HepG2 (cell line): ENCODE data around the gene TRIM66. TPM values are rescaled to one million over a fixed set of nuclear protein-coding genes. Genes with fewer than 3 reads are reported as not detected.

Experiments used
- CREB1 ChIP-seq, 2 experiments: fragments of 450-650 bp in 1 of 2; IDR thresholded peaks; 2 replicates each; pipeline ENCODE4 v1.6.1; 2016 to 2017; ENCODE audit warnings: control low read depth in 1 of 2, mild to moderate bottlenecking in 1 of 2, missing compliant biosample characterization in 1 of 2, missing genetic modification characterization in 1 of 2
- CREM ChIP-seq, 2 experiments: sonication (generic) in 1 of 2; formaldehyde crosslinking in 1 of 2; IDR thresholded peaks; 2 replicates each; pipeline versions ENCODE4 v1.4.0 to v1.6.1; 2016 to 2020; ENCODE audit warnings: antibody characterized with exemption in 1 of 2, mild to moderate bottlenecking in 1 of 2, missing genetic modification reagents in 1 of 2
- FOXO1 ChIP-seq: sonication (generic); formaldehyde crosslinking; IDR thresholded peaks from 2 replicates; pipeline ENCODE4 v1.4.0; 2020; ENCODE audit warnings: missing genetic modification reagents
- GMEB1 ChIP-seq: sonication (generic); formaldehyde crosslinking; IDR thresholded peaks from 2 replicates; pipeline ENCODE4 v1.5.1; 2020; ENCODE audit warnings: missing genetic modification reagents, mild to moderate bottlenecking, borderline replicate concordance
- HNF1A ChIP-seq, 2 experiments: sonication (generic) in 1 of 2; formaldehyde crosslinking in 1 of 2; IDR thresholded peaks; 2 replicates each; pipeline versions ENCODE4 v1.4.0 to v1.6.1; 2016 to 2020; ENCODE audit warnings: borderline replicate concordance in 1 of 2, low read depth in 1 of 2, mild to moderate bottlenecking in 1 of 2, missing genetic modification reagents in 1 of 2
- ISL2 ChIP-seq: sonication (generic); formaldehyde crosslinking; IDR thresholded peaks from 2 replicates; pipeline ENCODE4 v1.5.0; 2020; ENCODE audit warnings: missing genetic modification reagents
- KLF12 ChIP-seq: sonication (generic); formaldehyde crosslinking; IDR thresholded peaks from 2 replicates; pipeline ENCODE4 v1.4.0; 2020; ENCODE audit warnings: missing genetic modification reagents, borderline replicate concordance
- MED1 ChIP-seq: sonication (generic); formaldehyde crosslinking; IDR thresholded peaks from 2 replicates; pipeline ENCODE4 v1.4.0; 2020; ENCODE audit warnings: missing genetic modification reagents
- MEIS2 ChIP-seq: sonication (generic); formaldehyde crosslinking; IDR thresholded peaks from 2 replicates; pipeline ENCODE4 v1.9.0; 2021; ENCODE audit warnings: mild to moderate bottlenecking, missing genetic modification reagents
- RFX5 ChIP-seq: IDR thresholded peaks from 2 replicates; pipeline ENCODE4 v1.6.1; 2011; ENCODE audit warnings: low read depth, low read length, improper control_type of control experiment
- SAFB2 ChIP-seq: sonication (generic); formaldehyde crosslinking; IDR thresholded peaks from 2 replicates; pipeline ENCODE4 v1.5.1; 2020; ENCODE audit warnings: missing genetic modification reagents, low read depth, mild to moderate bottlenecking, borderline replicate concordance
- SOX13 ChIP-seq, 3 experiments: fragments of 450-650 bp in 1 of 3; sonication (generic) in 1 of 3; formaldehyde crosslinking in 1 of 3; IDR thresholded peaks in 2 of 3; conservative IDR thresholded peaks in 1 of 3; 2 replicates each; pipeline versions ENCODE4 v1.5.0 to v1.6.1; 2016 to 2020; ENCODE audit warnings: antibody characterized with exemption in 1 of 3, mild to moderate bottlenecking in 1 of 3, missing compliant biosample characterization in 1 of 3, missing genetic modification reagents in 1 of 3, moderate library complexity in 1 of 3
- TARDBP ChIP-seq: sonication (generic); formaldehyde crosslinking; IDR thresholded peaks from 2 replicates; pipeline ENCODE4 v1.8.0; 2022; ENCODE audit warnings: mild to moderate bottlenecking, missing genetic modification reagents
- ZEB1 ChIP-seq: IDR thresholded peaks from 2 replicates; pipeline ENCODE4 v1.6.1; 2012; ENCODE audit warnings: mild to moderate bottlenecking, low read depth, inconsistent platforms; ENCODE audit not compliant: insufficient replicate concordance
- ZNF503 ChIP-seq: sonication (generic); formaldehyde crosslinking; IDR thresholded peaks from 2 replicates; pipeline ENCODE4 v1.4.0; 2020; ENCODE audit warnings: missing genetic modification reagents
- ZNF580 ChIP-seq: IDR thresholded peaks from 2 replicates; pipeline ENCODE4 v1.6.1; 2016; ENCODE audit warnings: low read depth, borderline replicate concordance
- polyA plus RNA-seq, 8 experiments: library from polyadenylated mRNA; depleted of rRNA in 3 of 8; stranded (reverse) in 7 of 8; unstranded in 1 of 8; fragments of >200 nt; fragmentation: Illumina TruSeq in 4 of 8; extraction: Trizol in 4 of 8; gene quantifications; 2 replicates each; pipeline versions ENCODE4 v1.2.1 to v1.2.3, GENCODE V29; 2011 to 2016; ENCODE audit warnings: low read depth in 4 of 8, missing spikeins in 1 of 8, mixed read lengths in 1 of 8; ENCODE audit not compliant: insufficient read depth in 1 of 8
- total RNA-seq, 5 experiments: library from RNA; depleted of rRNA; stranded (reverse); fragments of >200 nt; fragmentation: Illumina TruSeq; extraction: Trizol; gene quantifications; 2 replicates each; pipeline ENCODE4 v1.2.3, GENCODE V29; 2016; ENCODE audit warnings: low read depth in 1 of 5
- TF ChIP-seq, protein P1 (sequence below): sonication (generic); formaldehyde crosslinking; IDR thresholded peaks from 2 replicates; pipeline ENCODE4 v1.4.0; 2020; ENCODE audit warnings: missing genetic modification reagents

The TRIM66 gene
- total and polyA plus RNA-seq, 2 of the 13 experiments (the other 11 are each of a cell fraction or from before 2014, with no cell fraction given) = 4.9 to 6.1 TPM

GRCh38 chr11:8665222-8665621 lies 17.2 kb downstream of the TRIM66 start (continued):
- TF ChIP-seq SOX13 (IDR thresholded peaks at IDR 0.05) (no peak), SOX13 (CRISPR knock-in tag; conservative IDR thresholded peaks at IDR 0.05 in 1 of 2, IDR thresholded peaks at IDR 0.05 in 1 of 2) (peak in 1 of 2 experiments; percentile 62; a peak in 1 of 4 replicates), ZEB1 (peak; percentile 94), ZNF580 (CRISPR knock-in tag) (no peak), MED1 (CRISPR knock-in tag) (0 out of 2 replicates have a peak, but pooled peaks have one; percentile 12), FOXO1 (CRISPR knock-in tag) (no peak; the same call in 1 of the 2 replicates), GMEB1 (no peak), CREB1 (IDR thresholded peaks at IDR 0.05) (no peak), CREB1 (CRISPR knock-in tag; IDR thresholded peaks at IDR 0.05) (peak; percentile 63; the same call in 1 of the 2 replicates), TARDBP (CRISPR knock-in tag) (no peak), ZNF503 (peak; percentile 63; the same call in 1 of the 2 replicates), HNF1A (IDR thresholded peaks at IDR 0.05; ENCODE audit: low read depth) (0 out of 2 replicates have a peak, but pooled peaks have one; percentile 24), HNF1A (CRISPR knock-in tag; IDR thresholded peaks at IDR 0.05; ENCODE audit: borderline replicate concordance) (no peak), RFX5 (peak; percentile 80), MEIS2 (CRISPR knock-in tag) (0 out of 2 replicates have a peak, but pooled peaks have one; percentile 55), ISL2 (CRISPR knock-in tag) (peak; percentile 63), CREM (IDR thresholded peaks at IDR 0.05) (peak; percentile 53; the same call in 1 of the 2 replicates), CREM (CRISPR knock-in tag; IDR thresholded peaks at IDR 0.05) (no peak), SAFB2 (CRISPR knock-in tag) (no peak), KLF12 (CRISPR knock-in tag) (no peak)
- TF ChIP-seq, protein P1, sequence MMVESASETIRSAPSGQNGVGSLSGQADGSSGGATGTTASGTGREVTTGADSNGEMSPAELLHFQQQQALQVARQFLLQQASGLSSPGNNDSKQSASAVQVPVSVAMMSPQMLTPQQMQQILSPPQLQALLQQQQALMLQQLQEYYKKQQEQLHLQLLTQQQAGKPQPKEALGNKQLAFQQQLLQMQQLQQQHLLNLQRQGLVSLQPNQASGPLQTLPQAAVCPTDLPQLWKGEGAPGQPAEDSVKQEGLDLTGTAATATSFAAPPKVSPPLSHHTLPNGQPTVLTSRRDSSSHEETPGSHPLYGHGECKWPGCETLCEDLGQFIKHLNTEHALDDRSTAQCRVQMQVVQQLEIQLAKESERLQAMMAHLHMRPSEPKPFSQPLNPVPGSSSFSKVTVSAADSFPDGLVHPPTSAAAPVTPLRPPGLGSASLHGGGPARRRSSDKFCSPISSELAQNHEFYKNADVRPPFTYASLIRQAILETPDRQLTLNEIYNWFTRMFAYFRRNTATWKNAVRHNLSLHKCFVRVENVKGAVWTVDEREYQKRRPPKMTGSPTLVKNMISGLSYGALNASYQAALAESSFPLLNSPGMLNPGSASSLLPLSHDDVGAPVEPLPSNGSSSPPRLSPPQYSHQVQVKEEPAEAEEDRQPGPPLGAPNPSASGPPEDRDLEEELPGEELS (CRISPR knock-in tag) = peak; percentile 84
